ENCODE data around the gene SART1. TPM values are rescaled to one million over a fixed set of nuclear protein-coding genes. Genes with fewer than 3 reads are reported as not detected.
"Not testable (repeated sequence)": the region's sequence is repeated elsewhere in the genome, so short reads cannot be mapped to it uniquely, and the experiment has no call there.

The SART1 gene
- polyA plus RNA-seq, 3 donors from 2014 or later: 7.5 to 53.0 (median 16.1) TPM

DNA sequence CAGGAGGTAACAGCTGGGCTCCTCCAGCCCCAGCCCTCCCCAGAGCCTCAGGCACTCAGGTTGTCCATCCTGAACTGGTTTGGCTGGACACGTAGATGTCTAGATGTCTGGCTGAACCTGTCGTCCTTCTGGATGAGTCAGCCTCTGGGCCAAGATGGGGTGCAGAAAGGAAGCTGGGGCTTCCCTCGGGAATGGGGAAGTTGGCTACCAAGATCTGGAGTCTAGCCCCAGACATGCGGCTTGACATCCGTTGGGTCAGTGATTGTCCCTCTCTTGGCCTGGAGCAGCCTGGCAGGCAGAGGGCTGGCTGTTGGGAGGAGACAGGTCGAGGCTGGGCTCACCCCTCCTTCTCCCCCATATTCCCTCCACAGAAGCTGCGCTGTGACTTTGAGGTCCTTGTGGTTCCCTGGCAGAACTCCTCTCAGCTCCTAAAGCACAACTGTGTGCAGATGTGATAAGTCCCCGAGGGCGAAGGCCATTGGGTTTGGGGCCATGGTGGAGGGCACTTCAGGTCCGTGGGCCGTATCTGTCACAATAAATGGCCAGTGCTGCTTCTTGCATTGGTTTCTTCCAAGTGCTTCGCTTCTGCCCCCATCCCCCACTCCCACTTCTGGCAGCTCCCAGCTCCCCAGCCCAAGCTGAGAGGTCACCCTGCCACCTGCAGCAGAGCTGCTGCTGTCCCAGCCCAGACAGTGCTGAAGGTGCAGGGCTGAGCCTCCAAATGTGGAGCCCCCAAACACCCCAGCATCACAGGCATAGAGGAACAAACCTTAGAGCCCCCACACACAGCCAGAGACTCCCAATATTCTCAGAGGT, 51.6 kb downstream of the SART1 start:
- H3K27ac Mint-ChIP-seq: no peak overlapping the region
- H3K9me3 Mint-ChIP-seq: no peaks in the 10 kb centered on the region
- H3K27me3 Mint-ChIP-seq (ENCODE audit: low read depth in 3 of 3): peaks cover 0 to 10% (median 2%) of the 10 kb centered on the region in 3 donors
- H3K4me3 Mint-ChIP-seq: no peak overlapping the region
- no peaks in the 10 kb centered on the region for H3K36me3 Mint-ChIP-seq
- peaks cover 0 to 3% of the 10 kb centered on the region in 2 donors for H3K4me1 Mint-ChIP-seq
- no peak for DNase-seq

DNA sequence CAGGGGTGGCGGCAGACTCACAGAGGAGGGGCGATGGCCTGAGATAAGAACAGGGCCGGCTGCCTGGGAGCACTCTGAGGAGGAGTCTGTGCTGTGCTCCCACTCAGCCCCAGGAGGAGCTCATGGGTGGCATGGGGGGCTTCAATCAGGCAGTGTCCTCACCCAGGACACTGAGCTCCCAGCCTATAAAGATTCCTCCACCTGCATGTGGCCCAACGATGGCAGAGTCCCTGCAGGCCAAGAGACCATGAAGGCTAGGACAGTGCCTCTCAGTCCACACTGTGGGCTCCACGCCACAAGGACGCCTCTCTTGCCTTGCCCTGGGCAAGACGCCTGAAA, 52.2 kb downstream of the SART1 start:
- Mint-ChIP-seq H3K4me1 (peaks cover 0 to 3% of the 10 kb centered on the region in 2 donors), H3K27me3 (ENCODE audit: low read depth in 3 of 3) (peaks cover 0 to 10% (median 4%) of the 10 kb centered on the region in 3 donors), H3K9me3 (no peaks in the 10 kb centered on the region), H3K36me3 (no peaks in the 10 kb centered on the region), H3K4me3 (no peak overlapping the region), H3K27ac (no peak overlapping the region)
- no peak for DNase-seq

GRCh38 chr11:66014804-66015453, 53.4 kb downstream of the SART1 start:
- DNase-seq: no peak
- Mint-ChIP-seq H3K9me3 (no peaks in the 10 kb centered on the region), H3K27me3 (ENCODE audit: low read depth in 3 of 3) (peaks cover 0 to 10% (median 4%) of the 10 kb centered on the region in 3 donors), H3K4me1 (peaks cover 0 to 8% of the 10 kb centered on the region in 2 donors), H3K27ac (peak overlapping the region in 2 of 6 donors; percentile 2 to 37), H3K4me3 (no peak overlapping the region), H3K36me3 (no peaks in the 10 kb centered on the region)

GRCh38 chr11:66015454-66015881, 53.9 kb downstream of the SART1 start:
- H3K27ac Mint-ChIP-seq: no peak overlapping the region
- H3K36me3 Mint-ChIP-seq: no peaks in the 10 kb centered on the region
- H3K9me3 Mint-ChIP-seq: no peaks in the 10 kb centered on the region
- H3K4me1 Mint-ChIP-seq: peaks cover 5 to 13% of the 10 kb centered on the region in 2 donors
- peaks cover 0 to 9% (median 3%) of the 10 kb centered on the region in 3 donors for H3K27me3 Mint-ChIP-seq (ENCODE audit: low read depth in 3 of 3)
- no peak overlapping the region for H3K4me3 Mint-ChIP-seq
- DNase-seq: no peak

- no peak for DNase-seq
- no peak overlapping the region for H3K4me3 Mint-ChIP-seq
- H3K27me3 Mint-ChIP-seq (ENCODE audit: low read depth in 3 of 3): peaks cover 1 to 7% (median 2%) of the 10 kb centered on the region in 3 donors
- H3K4me1 Mint-ChIP-seq: peaks cover 12 to 20% of the 10 kb centered on the region in 2 donors
- H3K9me3 Mint-ChIP-seq: no peaks in the 10 kb centered on the region
- H3K36me3 Mint-ChIP-seq: no peaks in the 10 kb centered on the region
- peak overlapping the region in 1 of 6 donors; percentile 55 for H3K27ac Mint-ChIP-seq
Measured at GRCh38 chr11:66015936-66016792, 54.6 kb downstream of the SART1 start.

- Mint-ChIP-seq H3K9me3 (no peaks in the 10 kb centered on the region), H3K36me3 (no peaks in the 10 kb centered on the region), H3K4me3 (no peak overlapping the region), H3K27me3 (ENCODE audit: low read depth in 3 of 3) (peaks cover 1 to 4% (median 2%) of the 10 kb centered on the region in 3 donors), H3K4me1 (peaks cover 18 to 26% of the 10 kb centered on the region in 2 donors), H3K27ac (no peak overlapping the region)
- no peak for DNase-seq
Measured at GRCh38 chr11:66016793-66017177, 55.3 kb downstream of the SART1 start.

DNA sequence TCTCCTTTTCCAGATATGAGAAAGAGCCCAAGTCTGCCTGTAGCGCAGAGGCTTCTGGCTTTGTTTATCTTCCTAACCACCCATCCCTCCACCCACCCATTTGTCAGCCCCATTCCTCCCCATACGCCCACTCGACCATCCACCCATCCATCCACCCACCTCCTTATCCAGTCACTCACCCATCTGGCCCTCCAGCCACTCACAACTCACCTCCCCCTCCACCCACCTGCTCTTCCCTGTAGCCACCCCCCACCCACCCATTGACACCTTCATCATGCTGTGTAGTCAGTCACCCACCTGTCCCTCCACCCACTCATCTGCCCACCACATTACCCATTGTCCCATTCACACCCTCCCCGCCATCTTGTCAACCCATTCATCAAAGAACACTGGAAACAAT, 55.8 kb downstream of the SART1 start:
- Mint-ChIP-seq H3K36me3 (no peaks in the 10 kb centered on the region), H3K27me3 (ENCODE audit: low read depth in 3 of 3) (peaks cover 1 to 4% (median 2%) of the 10 kb centered on the region in 3 donors), H3K9me3 (no peaks in the 10 kb centered on the region), H3K4me3 (no peak overlapping the region), H3K4me1 (peaks cover 24 to 32% of the 10 kb centered on the region in 2 donors), H3K27ac (peak overlapping the region in 1 of 6 donors; percentile 26)
- DNase-seq: no peak

DNA sequence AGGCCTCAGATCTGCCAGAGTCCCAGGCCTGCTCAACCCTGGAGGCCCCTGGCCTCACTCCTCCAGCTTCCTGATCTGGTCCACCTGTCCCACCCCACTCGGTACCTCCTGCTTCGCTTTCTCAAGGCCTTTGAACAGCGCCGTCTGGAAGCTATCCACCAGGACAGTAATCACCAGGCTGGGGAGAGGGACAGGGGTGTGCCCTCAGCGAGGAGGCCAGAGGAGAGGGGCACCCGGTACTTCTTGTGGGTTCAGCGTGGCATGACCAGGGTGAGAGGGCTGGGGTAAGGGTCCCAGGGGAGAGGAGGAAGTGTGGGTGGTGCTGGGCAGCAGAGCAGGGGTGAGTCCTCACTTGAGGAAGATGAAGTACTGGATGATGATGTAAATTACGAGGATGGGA, 58.7 kb downstream of the SART1 start:
- Mint-ChIP-seq H3K4me3 (peak overlapping the region; percentile 78 to 89 (median 85)), H3K4me1 (peaks cover 29 to 39% of the 10 kb centered on the region in 2 donors), H3K36me3 (no peaks in the 10 kb centered on the region), H3K27ac (peak overlapping the region; percentile 61 to 91 (median 81)), H3K9me3 (no peaks in the 10 kb centered on the region), H3K27me3 (ENCODE audit: low read depth in 3 of 3) (peaks cover 1 to 6% (median 2%) of the 10 kb centered on the region in 3 donors)
- no peak for DNase-seq

DNA sequence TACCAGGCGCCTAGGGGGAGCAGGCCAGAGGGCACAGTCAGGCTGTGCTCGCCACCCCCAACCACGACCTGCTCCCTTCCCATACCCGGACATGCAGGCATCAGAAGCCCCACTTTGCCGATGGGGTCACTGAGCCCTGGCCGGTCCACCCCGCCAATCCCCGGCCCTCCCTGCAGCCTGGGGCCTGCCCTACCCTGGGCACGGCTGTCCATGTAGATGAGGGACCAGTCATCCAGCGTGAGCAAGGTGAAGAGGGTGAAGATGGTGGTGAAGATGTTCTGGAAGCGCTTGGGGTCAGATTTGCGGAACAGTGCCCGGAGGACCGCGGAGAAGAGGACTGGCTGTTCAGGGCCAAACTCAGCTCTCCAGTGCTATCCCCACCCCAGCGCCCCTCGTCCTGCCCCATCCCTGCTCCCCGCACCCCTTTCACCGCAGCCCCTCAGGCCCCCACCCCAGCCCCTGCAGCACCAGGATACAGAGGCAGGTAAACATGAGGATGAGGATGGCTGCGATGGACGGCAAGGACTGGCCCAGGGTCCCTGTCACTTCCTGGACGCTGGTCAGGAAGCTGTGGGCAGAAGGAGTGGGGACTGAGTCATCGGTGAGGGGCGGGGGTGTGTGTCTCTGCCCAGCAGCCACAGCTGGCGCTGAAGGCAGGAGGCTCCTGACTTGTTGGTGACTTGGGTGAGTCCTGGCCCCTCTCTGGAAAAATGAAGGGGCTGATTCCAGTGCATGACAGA, 59.3 kb downstream of the SART1 start:
- Mint-ChIP-seq H3K27ac (peak overlapping the region; percentile 73 to 91 (median 86)), H3K4me3 (peak overlapping the region; percentile 78 to 89 (median 85)), H3K27me3 (ENCODE audit: low read depth in 3 of 3) (peaks cover 2 to 6% (median 4%) of the 10 kb centered on the region in 3 donors), H3K4me1 (peaks cover 29 to 39% of the 10 kb centered on the region in 2 donors), H3K9me3 (no peaks in the 10 kb centered on the region), H3K36me3 (no peaks in the 10 kb centered on the region)
- peak; percentile 63 to 68 (median 65) for DNase-seq

- Mint-ChIP-seq H3K36me3 (no peaks in the 10 kb centered on the region), H3K4me3 (peak overlapping the region; percentile 51 to 89 (median 85)), H3K4me1 (peaks cover 29 to 38% of the 10 kb centered on the region in 2 donors), H3K9me3 (no peaks in the 10 kb centered on the region), H3K27ac (peak overlapping the region; percentile 13 to 85 (median 68)), H3K27me3 (ENCODE audit: low read depth in 3 of 3) (peaks cover 2 to 6% (median 6%) of the 10 kb centered on the region in 3 donors)
- peak; percentile 73 to 79 (median 77) for DNase-seq
Measured at GRCh38 chr11:66022401-66023185, 61.1 kb downstream of the SART1 start.

DNA sequence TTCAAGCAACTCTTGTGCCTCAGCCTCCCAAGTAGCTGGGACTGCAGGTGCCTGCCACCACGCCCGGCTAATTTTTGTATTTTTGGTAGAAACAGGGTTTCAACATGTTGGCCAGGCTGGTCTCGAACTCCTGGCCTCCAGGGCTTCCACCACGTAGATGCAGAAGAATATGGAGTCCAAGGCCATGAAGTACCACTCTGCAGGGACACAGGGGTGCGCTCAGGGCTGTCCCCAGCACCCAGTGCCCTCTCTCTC, 61.6 kb downstream of the SART1 start:
- not testable (repeated sequence) for H3K27me3 Mint-ChIP-seq (ENCODE audit: low read depth in 3 of 3); H3K27ac Mint-ChIP-seq; H3K9me3 Mint-ChIP-seq; DNase-seq; H3K36me3 Mint-ChIP-seq
- Mint-ChIP-seq H3K4me3 (peak overlapping the region in 1 of 5 donors; percentile 17), H3K4me1 (peaks cover 29 to 36% of the 10 kb centered on the region in 2 donors)

GRCh38 chr11:66026017-66026529, 64.5 kb downstream of the SART1 start, which contains the start of gene CATSPER1:
Gene CATSPER1, minus strand, starts transcription at chr11:66026479. Its CDS starts 100 bp downstream, at chr11:66026379.
- Mint-ChIP-seq H3K27ac (peak within 1 kb of the TSS in 1 of 6 donors; percentile 64), H3K9me3 (no peaks in the 10 kb centered on the region), H3K4me1 (peaks cover 18 to 20% of the 10 kb centered on the region in 2 donors)

More at GRCh38 chr11:66026017-66026529, 64.5 kb downstream of the SART1 start, which contains the start of gene CATSPER1:
- H3K27me3 Mint-ChIP-seq (ENCODE audit: low read depth in 3 of 3): peaks cover 2 to 5% (median 4%) of the 10 kb centered on the region in 3 donors
- no peak for DNase-seq
- H3K36me3 Mint-ChIP-seq: no peaks in the 10 kb centered on the region
- no peak within 1 kb of the TSS for H3K4me3 Mint-ChIP-seq
